IPS DF 6.9 (cell line): ENCODE results near the gene SLC9A7.

Source experiments
- DNase-seq: peaks from one replicate; pipeline ENCODE4 v3.0.0-alpha.2; 2013; ENCODE audit warnings: low read depth, low spot score
- H3K27ac ChIP-seq: one replicate; pipeline ENCODE4 v1.5.1; 2013; ENCODE audit warnings: low read length, control low read depth
- H3K27me3 ChIP-seq: 2 replicates; pipeline ENCODE4 v1.6.1; 2013; ENCODE audit warnings: mild to moderate bottlenecking, low read length; ENCODE audit not compliant: control insufficient read depth, insufficient read depth
- H3K36me3 ChIP-seq: 2 replicates; pipeline ENCODE4 v1.6.1; 2013; ENCODE audit warnings: low read length; ENCODE audit not compliant: control insufficient read depth, insufficient read depth
- H3K4me1 ChIP-seq: 2 replicates; pipeline ENCODE4 v1.6.1; 2013; ENCODE audit warnings: low read length; ENCODE audit not compliant: control insufficient read depth, insufficient read depth
- H3K4me3 ChIP-seq: 2 replicates; pipeline ENCODE4 v1.5.1; 2013; ENCODE audit warnings: mild to moderate bottlenecking, low read length
- H3K9me3 ChIP-seq: 2 replicates; pipeline ENCODE4 v1.6.1; 2013; ENCODE audit warnings: low read length, inconsistent platforms; ENCODE audit not compliant: control insufficient read depth, insufficient read depth
- WGBS: extraction: QIAGEN DNeasy Blood & Tissue Kit; methylation state at CpG from one replicate; pipeline ENCODE4 v1.1.7; 2013; ENCODE audit warnings: mixed read lengths, missing lambda C conversion rate; ENCODE audit not compliant: insufficient read length, insufficient coverage; 5-methylcytosine and 5-hydroxymethylcytosine counted together

The SLC9A7 gene

DNA sequence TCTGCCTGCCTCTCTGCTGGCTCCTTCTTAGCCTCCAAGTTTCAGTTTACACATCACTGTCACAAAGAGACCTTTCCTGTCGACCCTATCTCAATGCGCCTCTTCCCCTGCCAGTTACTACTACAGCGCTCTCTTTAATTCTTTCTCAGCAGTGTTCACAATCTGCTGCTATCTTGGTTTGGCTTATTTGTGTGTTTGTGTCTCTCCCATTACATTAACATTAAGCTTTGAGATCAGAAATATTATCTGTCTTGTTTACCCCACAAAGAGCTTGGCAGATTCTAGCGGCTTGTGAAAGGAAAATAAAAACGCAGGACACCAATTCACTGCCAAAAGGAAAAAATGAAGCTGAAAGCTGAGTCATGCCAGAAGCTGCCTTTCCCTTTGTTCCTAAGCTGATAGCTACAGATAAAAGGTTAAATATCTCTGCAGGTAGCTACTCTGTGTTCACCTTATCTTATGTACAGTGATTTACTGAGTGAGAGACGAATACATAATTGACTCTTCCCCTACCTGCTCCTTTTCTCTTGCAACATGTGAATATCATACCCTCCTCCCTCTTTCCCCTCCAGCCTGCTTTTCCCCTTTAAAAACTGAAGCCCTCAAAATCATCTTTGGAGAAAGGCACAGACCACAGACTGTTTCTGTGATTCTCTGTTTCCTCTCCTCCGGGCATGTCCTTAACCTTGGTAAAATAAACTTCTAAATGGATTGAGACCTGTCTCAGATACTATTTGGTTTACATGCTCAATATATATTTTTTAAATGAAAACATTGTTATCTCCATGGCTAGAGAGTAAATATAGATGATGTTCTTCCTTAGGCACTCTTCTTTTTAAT lies 19.3 kb upstream of the SLC9A7 start:
- Histone ChIP-seq H3K4me3 (no peak overlapping the region), H3K36me3 (no peaks in the 10 kb centered on the region), H3K27ac (no peak overlapping the region), H3K9me3 (no peaks in the 10 kb centered on the region), H3K4me1 (no peaks in the 10 kb centered on the region), H3K27me3 (no peaks in the 10 kb centered on the region)
- WGBS: no CpG with 5 or more reads among the region's 7 CpGs
- DNase-seq: no peak

DNA sequence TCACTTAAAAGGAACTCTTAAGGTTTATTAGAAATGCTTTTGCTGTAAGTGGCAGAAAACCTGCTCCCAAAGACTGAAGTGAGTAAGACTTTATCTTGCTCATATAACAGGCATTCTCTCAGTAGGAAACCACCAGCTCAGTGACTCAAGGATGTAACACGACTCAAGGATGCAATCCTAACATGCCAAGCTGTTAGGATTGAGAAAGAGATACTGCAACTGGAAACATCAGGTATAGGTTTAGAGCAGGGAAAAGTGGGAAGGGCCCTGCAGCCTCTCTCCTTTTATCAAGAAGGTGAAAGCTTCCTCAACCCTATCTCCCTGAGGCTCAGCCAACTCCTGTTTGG lies 11.9 kb upstream of the SLC9A7 start:
- Histone ChIP-seq H3K4me1 (no peaks in the 10 kb centered on the region), H3K27me3 (no peaks in the 10 kb centered on the region), H3K4me3 (no peak overlapping the region), H3K27ac (no peak overlapping the region), H3K36me3 (no peaks in the 10 kb centered on the region), H3K9me3 (no peaks in the 10 kb centered on the region)
- no peak for DNase-seq
- no CpG with 5 or more reads among the region's 1 CpG for WGBS

DNA sequence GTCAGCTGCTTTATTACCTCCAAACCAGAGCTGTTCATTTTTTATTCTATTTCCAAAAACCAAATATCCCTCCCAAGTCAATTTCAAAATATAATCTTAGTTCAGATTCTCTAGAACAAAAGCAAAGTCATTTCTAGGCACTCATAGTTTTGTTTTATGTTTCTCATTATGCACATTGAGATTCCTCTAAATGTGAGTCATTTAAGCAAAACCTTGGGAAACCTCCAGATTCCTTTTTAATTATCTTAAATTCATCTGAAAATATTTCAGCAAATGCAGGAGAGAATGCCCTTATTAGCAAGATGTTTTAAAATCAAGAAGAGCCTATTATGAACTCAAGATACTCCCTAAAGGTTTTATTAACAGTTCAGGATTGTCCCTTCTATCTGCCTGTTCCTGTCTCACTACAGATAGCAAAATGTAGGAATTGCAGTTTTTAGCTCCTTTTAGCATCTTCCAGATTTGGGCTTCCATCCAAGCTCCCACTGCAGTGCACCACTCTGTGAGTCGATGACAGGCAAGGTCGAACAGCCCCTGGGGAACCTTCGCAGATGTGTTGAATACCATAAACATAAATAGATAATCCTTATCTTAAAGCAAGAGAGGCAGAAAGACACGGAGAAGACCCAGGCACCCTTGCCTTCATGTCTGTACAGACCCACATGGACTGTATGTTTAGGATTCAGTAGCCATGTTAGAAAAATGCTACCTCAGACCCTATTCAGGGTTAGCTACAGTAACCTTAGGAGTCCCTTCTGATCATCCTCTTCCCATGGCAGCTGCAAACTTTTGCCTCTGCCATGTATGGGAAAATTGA lies 11.3 kb upstream of the SLC9A7 start:
- DNase-seq: no peak
- no peak overlapping the region for H3K27ac ChIP-seq
- WGBS: no CpG with 5 or more reads among the region's 4 CpGs

DNA sequence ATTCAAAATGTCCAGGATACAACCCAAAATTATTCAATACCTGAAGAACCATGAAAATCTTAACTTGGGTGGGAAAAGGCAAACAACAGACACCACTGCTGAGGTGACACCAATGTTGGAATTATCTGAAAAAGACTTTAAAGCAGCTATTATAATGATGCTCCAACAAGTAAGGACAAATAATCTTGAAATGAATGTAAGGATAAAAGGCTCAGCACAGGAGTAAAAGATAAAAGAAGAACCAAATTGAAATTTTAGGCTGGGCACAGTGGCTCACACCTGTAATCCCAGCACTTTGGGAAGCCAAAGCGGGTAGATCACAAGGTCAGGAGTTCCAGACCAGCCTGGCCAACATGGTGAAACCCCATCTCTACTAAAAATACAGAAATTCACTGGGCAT lies 4.0 kb upstream of the SLC9A7 start:
- H3K4me1 ChIP-seq: no peaks in the 10 kb centered on the region
- H3K9me3 ChIP-seq: no peaks in the 10 kb centered on the region
- no peaks in the 10 kb centered on the region for H3K36me3 ChIP-seq
- no peaks in the 10 kb centered on the region for H3K27me3 ChIP-seq
- DNase-seq: no peak
- H3K27ac ChIP-seq: no peak overlapping the region
- H3K4me3 ChIP-seq: no peak overlapping the region
- WGBS: no CpG with 5 or more reads among the region's 1 CpG

More for the DNA sequence above, 11.3 kb upstream of the SLC9A7 start:
- Histone ChIP-seq H3K4me3 (no peak overlapping the region), H3K4me1 (no peaks in the 10 kb centered on the region), H3K27me3 (no peaks in the 10 kb centered on the region), H3K9me3 (no peaks in the 10 kb centered on the region), H3K36me3 (no peaks in the 10 kb centered on the region)

DNA sequence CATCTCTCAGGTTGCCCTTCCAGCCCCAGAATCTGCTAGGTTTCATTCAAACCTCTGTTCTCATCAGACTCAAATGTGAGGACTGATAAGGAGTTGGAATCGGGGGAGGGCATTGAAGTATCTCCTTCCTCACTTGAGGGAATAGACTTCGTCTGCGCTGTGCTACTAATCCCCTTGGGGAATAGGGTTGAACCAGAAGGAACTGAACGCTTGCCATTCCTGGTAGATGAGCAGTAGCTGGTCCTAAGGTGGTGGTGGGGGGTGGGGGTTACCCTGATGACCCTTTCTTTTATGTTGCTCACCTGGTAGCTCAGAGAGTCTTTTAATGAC lies 692 bp upstream of the SLC9A7 start:
- Histone ChIP-seq H3K9me3 (no peaks in the 10 kb centered on the region), H3K4me1 (no peaks in the 10 kb centered on the region), H3K4me3 (peak overlapping the region; percentile 89; the same call in 1 of the 2 replicates), H3K27me3 (no peaks in the 10 kb centered on the region), H3K36me3 (no peaks in the 10 kb centered on the region), H3K27ac (no peak overlapping the region)
- WGBS: no CpG with 5 or more reads among the region's 4 CpGs
- no peak for DNase-seq

DNA sequence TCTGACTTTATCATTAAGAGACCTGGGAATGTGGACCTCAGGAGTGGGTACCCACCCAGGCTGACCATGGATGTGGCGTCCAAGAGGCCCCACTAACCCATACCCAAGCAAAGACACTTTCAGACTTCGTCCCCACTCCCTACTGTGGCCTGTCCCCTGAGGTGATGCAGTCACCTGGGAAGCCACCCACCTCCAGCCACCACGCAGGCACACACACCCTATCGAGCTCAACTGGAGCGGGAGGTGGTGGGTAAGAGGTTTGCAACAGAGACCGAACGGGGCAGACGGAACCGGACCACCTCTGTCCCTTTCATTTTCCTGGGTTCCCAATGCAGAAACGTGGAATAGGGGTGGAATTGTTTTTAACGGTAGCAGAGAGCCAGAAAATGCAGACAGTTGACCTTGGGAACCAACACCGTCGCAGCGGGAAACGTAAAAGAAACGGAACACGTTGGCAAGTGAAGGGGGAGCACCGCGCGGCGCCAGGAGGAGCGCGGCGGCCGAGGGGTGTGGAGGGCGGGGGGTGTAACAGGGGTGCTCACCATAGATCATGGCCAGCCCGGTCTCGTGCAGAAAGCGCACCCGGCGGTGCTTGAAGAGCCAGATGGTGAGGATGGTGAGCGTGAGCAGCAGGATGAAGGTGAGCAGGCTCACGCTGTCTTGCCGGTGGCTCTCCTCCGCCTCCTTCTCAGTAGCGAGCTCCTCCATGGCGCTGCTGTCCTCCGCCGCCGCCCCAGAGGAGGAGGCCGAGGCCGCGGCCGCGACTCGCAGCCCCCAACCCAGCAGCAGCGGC lies 559 bp downstream of the SLC9A7 start:
- no peak for DNase-seq
- Histone ChIP-seq H3K27ac (no peak overlapping the region), H3K27me3 (no peaks in the 10 kb centered on the region), H3K4me1 (no peaks in the 10 kb centered on the region), H3K4me3 (peak overlapping the region; percentile 89; the same call in 1 of the 2 replicates), H3K9me3 (no peaks in the 10 kb centered on the region), H3K36me3 (no peaks in the 10 kb centered on the region)
- no CpG with 5 or more reads among the region's 47 CpGs for WGBS

DNA sequence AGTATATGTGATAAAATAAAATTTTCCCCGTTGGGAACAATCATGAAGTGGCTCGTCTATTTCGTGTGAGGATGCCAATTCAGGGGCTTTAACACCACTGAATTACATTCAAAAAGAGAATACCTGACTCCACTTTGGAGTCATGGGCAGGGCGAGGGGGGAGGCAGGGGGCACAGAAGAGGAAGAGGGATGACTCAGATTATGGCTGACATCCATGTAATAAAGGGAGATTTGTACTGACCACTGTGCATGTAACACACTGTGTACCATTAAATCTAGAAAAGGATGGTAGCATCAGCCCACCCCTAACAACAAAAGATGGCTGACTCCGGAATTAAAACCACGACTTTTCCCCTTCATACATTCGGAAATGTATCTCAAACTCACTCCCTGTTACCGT lies 1.3 kb downstream of the SLC9A7 start:
- Histone ChIP-seq H3K4me3 (peak overlapping the region; percentile 89; the same call in 1 of the 2 replicates), H3K9me3 (no peaks in the 10 kb centered on the region), H3K4me1 (no peaks in the 10 kb centered on the region), H3K27me3 (no peaks in the 10 kb centered on the region), H3K27ac (no peak overlapping the region), H3K36me3 (no peaks in the 10 kb centered on the region)
- DNase-seq: no peak
- no CpG with 5 or more reads among the region's 8 CpGs for WGBS

DNA sequence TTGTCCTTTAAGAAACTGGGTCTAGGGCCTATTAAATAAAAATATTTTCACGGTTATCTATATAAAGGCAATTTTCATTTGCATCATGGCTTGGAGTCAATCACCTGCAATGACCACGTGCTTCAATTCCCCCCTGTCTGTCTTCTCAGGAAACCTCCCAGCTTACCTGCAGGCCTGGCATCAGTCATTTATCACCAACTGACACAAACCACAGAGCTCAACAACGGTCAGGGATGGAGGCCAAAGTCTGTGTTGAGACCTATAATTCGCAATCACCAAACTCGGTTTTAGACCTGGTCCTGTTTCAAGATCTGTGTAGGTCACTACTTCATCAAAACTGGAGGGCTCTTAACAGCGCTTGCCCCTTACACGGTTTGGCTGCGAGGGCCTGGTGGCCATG lies 1.9 kb downstream of the SLC9A7 start:
- H3K4me3 ChIP-seq: no peak overlapping the region
- no peak for DNase-seq
- no peak overlapping the region for H3K27ac ChIP-seq
- no peaks in the 10 kb centered on the region for H3K4me1 ChIP-seq
- H3K9me3 ChIP-seq: no peaks in the 10 kb centered on the region
- no peaks in the 10 kb centered on the region for H3K27me3 ChIP-seq
- no CpG with 5 or more reads among the region's 8 CpGs for WGBS
- no peaks in the 10 kb centered on the region for H3K36me3 ChIP-seq

DNA sequence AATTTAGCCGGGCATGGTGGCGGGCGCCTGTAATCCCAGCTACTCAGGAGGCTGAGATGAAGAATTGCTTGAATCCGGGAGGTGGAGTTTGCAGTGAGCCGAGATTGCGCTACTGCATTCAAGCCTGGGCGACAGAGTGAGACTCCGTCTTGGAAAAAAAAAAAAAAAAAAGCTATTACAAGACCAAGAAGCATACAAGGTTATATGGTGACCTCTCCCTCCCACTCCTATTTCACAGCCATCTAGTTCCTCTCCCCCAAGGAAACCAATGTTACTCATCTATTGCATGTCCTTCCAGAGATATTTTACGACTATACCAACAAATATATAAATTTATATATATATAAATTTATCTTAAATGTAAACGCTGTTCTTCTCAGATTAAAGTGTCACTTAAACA lies 3.2 kb downstream of the SLC9A7 start:
- 100% methylated on average over 1 of the region's 10 CpGs for WGBS
- Histone ChIP-seq H3K4me3 (no peak overlapping the region), H3K4me1 (no peaks in the 10 kb centered on the region), H3K36me3 (no peaks in the 10 kb centered on the region), H3K9me3 (no peaks in the 10 kb centered on the region), H3K27ac (no peak overlapping the region), H3K27me3 (no peaks in the 10 kb centered on the region)
- DNase-seq: no peak

DNA sequence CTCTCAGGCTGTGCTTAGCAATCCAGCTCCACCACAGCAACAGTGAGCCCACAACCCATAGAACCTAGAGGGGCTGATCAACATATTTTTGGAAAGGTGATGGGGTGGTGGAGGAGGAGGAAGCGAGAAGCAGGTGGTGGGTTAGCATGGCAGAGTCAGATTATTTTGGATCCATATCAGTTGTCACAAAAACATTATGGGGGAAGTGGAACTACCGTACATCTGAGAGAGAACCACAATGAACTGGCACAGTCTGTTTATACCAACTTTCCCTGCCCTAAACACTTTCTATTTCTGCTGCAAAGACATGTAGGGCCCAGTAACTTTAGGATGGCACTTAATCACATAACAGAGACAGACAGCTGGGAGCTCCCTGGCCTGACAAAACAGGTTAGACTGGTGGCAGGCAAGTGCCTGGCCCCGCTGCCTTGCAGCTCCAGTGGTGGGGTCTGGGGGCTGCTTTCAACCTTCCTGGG lies 4.3 kb downstream of the SLC9A7 start:
- Histone ChIP-seq H3K27ac (no peak overlapping the region), H3K4me1 (no peaks in the 10 kb centered on the region), H3K9me3 (no peaks in the 10 kb centered on the region), H3K4me3 (no peak overlapping the region), H3K36me3 (no peaks in the 10 kb centered on the region), H3K27me3 (no peaks in the 10 kb centered on the region)
- WGBS: no CpG with 5 or more reads among the region's 3 CpGs
- no peak for DNase-seq
